Endothelial cell of umbilical vein (primary cell): ENCODE results near the gene WDR86. TPM values are rescaled to one million over a fixed set of nuclear protein-coding genes. Genes with fewer than 3 reads are reported as not detected.

ENCODE experiments used
- BruUV-seq: library from RNA; stranded (reverse); fragments of 400-500 nt; replicated peaks from 2 replicates; lab custom pipeline; 2021; lab: Mats Ljungman, UMichigan
- CTCF ChIA-PET: fragments of 300-600, 350-600 bp; sonication (Branson Sonifier 250); formaldehyde crosslinking; loops from one replicate; lab custom pipeline; 2021; ENCODE audit warnings: antibody characterized with exemption, inconsistent platforms; lab: Charles Lee
- POLR2A ChIA-PET: fragments of 300-600, 350-600 bp; sonication (Branson Sonifier 250); formaldehyde crosslinking; loops from one replicate; lab custom pipeline; 2021; ENCODE audit warnings: antibody characterized with exemption, inconsistent platforms; lab: Charles Lee
- DNase-seq: peaks from one replicate; pipeline ENCODE4 v3.0.0-alpha.2; 2011; ENCODE audit warnings: low read depth, low spot score
- FAIRE-seq: peaks from 2 replicates; lab custom pipeline; 2011; peaks lifted over from hg19 to GRCh38; lab: Jason Lieb, UNC
- H2AFZ ChIP-seq: 2 replicates; pipeline ENCODE4 v1.6.0; 2012; ENCODE audit warnings: low read depth, low read length, control low read depth, inconsistent platforms
- H3K27ac ChIP-seq: 2 replicates; pipeline ENCODE4 v1.5.1; 2011; ENCODE audit warnings: low read depth, mild to moderate bottlenecking, control low read depth, low read length, moderate library complexity; ENCODE audit not compliant: insufficient read depth
- H3K27me3 ChIP-seq, 2 experiments: 2 replicates each; pipeline versions ENCODE4 v1.6.0 to v1.6.1; 2011; ENCODE audit warnings: low read length in 2 of 2, mixed read lengths in 1 of 2; ENCODE audit not compliant: control insufficient read depth in 2 of 2, insufficient read depth in 2 of 2
- H3K36me3 ChIP-seq, 2 experiments: 2 replicates in 1 of 2; 3 replicates in 1 of 2; pipeline ENCODE4 v1.5.1; 2011; ENCODE audit warnings: low read length in 2 of 2, mild to moderate bottlenecking in 1 of 2, moderate library complexity in 1 of 2; ENCODE audit not compliant: control insufficient read depth in 2 of 2, insufficient read depth in 2 of 2; ENCODE audit errors: extremely low read depth in 1 of 2
- H3K4me1 ChIP-seq: 3 replicates; pipeline ENCODE4 v1.5.1; 2011; ENCODE audit warnings: mild to moderate bottlenecking, low read length; ENCODE audit not compliant: control insufficient read depth, insufficient read depth; ENCODE audit errors: extremely low read depth
- H3K4me2 ChIP-seq: 2 replicates; pipeline ENCODE4 v1.6.1; 2011; ENCODE audit warnings: low read length, control low read depth, mixed read lengths; ENCODE audit not compliant: insufficient read depth
- H3K4me3 ChIP-seq, 3 experiments: fragments of 200-600 bp in 1 of 3; sonication (generic), shearing (Covaris generic) in 1 of 3; replicated peaks in 1 of 3; 2 replicates each; pipeline ENCODE4 v1.5.1; 2011 to 2016; ENCODE audit warnings: control low read depth in 3 of 3, low read length in 3 of 3, mild to moderate bottlenecking in 2 of 3, inconsistent platforms in 1 of 3, low read depth in 1 of 3, moderate library complexity in 1 of 3; ENCODE audit not compliant: insufficient read depth in 1 of 3
- H3K79me2 ChIP-seq: 2 replicates; pipeline ENCODE4 v1.6.0; 2012; ENCODE audit warnings: low read length, inconsistent platforms; ENCODE audit not compliant: control insufficient read depth, insufficient read depth
- H3K9ac ChIP-seq: replicated peaks from 2 replicates; pipeline ENCODE3; 2011; ENCODE audit warnings: low read length, control low read depth; ENCODE audit not compliant: insufficient read depth; ENCODE audit errors: extremely low read depth
- H3K9me1 ChIP-seq: replicated peaks from 3 replicates; pipeline ENCODE4 v1.6.0; 2011; ENCODE audit warnings: mild to moderate bottlenecking, low read length; ENCODE audit not compliant: control insufficient read depth, insufficient read depth; ENCODE audit errors: extremely low read depth
- H3K9me3 ChIP-seq: replicated peaks from 2 replicates; pipeline ENCODE4 v1.5.1; 2012; ENCODE audit warnings: low read length, inconsistent platforms; ENCODE audit not compliant: control insufficient read depth, insufficient read depth
- H4K20me1 ChIP-seq: replicated peaks from 2 replicates; pipeline ENCODE3; 2011; ENCODE audit warnings: mild to moderate bottlenecking, low read length; ENCODE audit not compliant: control insufficient read depth, insufficient read depth; ENCODE audit errors: extremely low read depth
- CTCF ChIP-seq, 2 donors: IDR thresholded peaks; 1 replicate in 1 of 2; 2 replicates in 1 of 2; pipeline ENCODE4 v1.5.1; 2011; ENCODE audit warnings: low read length in 2 of 2, mild to moderate bottlenecking in 2 of 2, moderate library complexity in 2 of 2, control low read depth in 1 of 2, inconsistent platforms in 1 of 2, low read depth in 1 of 2; ENCODE audit not compliant: insufficient read depth in 1 of 2; ENCODE audit errors: extremely low read depth in 1 of 2
- EZH2 ChIP-seq: IDR thresholded peaks from 2 replicates; pipeline ENCODE4 v1.6.1; 2012; ENCODE audit warnings: borderline replicate concordance, low read depth, mild to moderate bottlenecking, moderate library complexity, low read length, inconsistent platforms; ENCODE audit not compliant: severe bottlenecking
- FOS ChIP-seq: IDR thresholded peaks from 2 replicates; pipeline ENCODE4 v1.6.1; 2011; ENCODE audit warnings: mild to moderate bottlenecking, low read length, moderate library complexity, borderline replicate concordance; ENCODE audit not compliant: insufficient read depth
- GATA2 ChIP-seq: IDR thresholded peaks from 2 replicates; pipeline ENCODE4 v1.7.0; 2011; ENCODE audit warnings: low read depth, mild to moderate bottlenecking, moderate library complexity, mixed read lengths, low read length; ENCODE audit not compliant: insufficient read length, insufficient read depth
- JUN ChIP-seq: IDR thresholded peaks from 2 replicates; pipeline ENCODE4 v1.6.1; 2011; ENCODE audit warnings: borderline replicate concordance, low read depth; ENCODE audit not compliant: insufficient read length, insufficient read depth
- MAX ChIP-seq: IDR thresholded peaks from 2 replicates; pipeline ENCODE4 v1.6.1; 2011; ENCODE audit not compliant: insufficient read depth, insufficient read length
- MYC ChIP-seq: IDR thresholded peaks from one replicate; pipeline ENCODE4 v1.6.1; 2011; ENCODE audit warnings: mild to moderate bottlenecking, low read depth, low read length
- POLR2A ChIP-seq: IDR thresholded peaks from 2 replicates; pipeline ENCODE4 v1.6.1; 2012; ENCODE audit warnings: low read depth, mild to moderate bottlenecking, control low read depth, low read length
- POLR2AphosphoS5 ChIP-seq: IDR thresholded peaks from 2 replicates; pipeline ENCODE4 v1.6.1; 2012; ENCODE audit warnings: low read depth, mild to moderate bottlenecking, control low read depth, low read length, moderate library complexity; ENCODE audit not compliant: insufficient read depth
- dilution Hi-C: fragments of 300-500 bp; cut with MboI; formaldehyde crosslinking; loops from one replicate; pipeline ENCODE4 v1.15.0; 2019; ENCODE audit warnings: low sequenced_read_pairs; ENCODE audit not compliant: extremely low pct_ligation_motif_present
- intact Hi-C: fragments of 100-400 bp; cut with micrococcal nuclease; formaldehyde crosslinking; loops from one replicate; pipeline ENCODE4 v1.10.0; 2022
- polyA plus RNA-seq, 4 experiments: library from polyadenylated mRNA; depleted of rRNA in 3 of 4; stranded (reverse) in 3 of 4; unstranded in 1 of 4; fragments of >200 nt; gene quantifications; 2 replicates each; pipeline versions ENCODE4 v1.2.1 to v1.2.3, GENCODE V29; 2011 to 2012; ENCODE audit warnings: missing spikeins in 1 of 4
- total RNA-seq: library from RNA; stranded (reverse); gene quantifications from 2 replicates; pipeline ENCODE4 v1.2.3, GENCODE V29; 2021

The WDR86 gene
- total and polyA plus RNA-seq, 2 donors (not counting 3 experiments of a cell fraction or from before 2014, with no cell fraction given) = not detected

DNA sequence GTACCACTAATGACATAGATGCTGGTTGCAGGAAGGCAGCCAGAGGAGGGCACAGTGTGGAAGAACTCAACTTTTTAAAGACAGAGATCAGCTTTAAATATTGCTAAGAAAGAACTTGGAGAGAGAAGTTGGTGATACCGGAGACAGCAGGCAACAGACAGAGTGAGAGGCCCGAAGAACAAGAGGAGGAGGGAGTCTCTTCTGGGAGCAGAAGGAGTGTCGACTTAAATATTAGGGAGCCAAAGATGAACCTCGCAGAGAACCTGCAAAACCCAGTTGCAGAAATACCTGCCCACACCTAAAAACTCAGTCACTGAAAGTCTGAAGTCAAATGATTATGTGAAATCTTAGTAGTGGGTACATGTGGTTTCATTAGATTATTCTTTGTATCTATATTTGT, 3.4 kb upstream of the WDR86 start:
- ChIA-PET CTCF (no interaction called here), POLR2A (no interaction called here)
- Histone ChIP-seq H3K9ac (no peak overlapping the region), H3K4me2 (no peak overlapping the region), H3K27me3 (peaks cover 57 to 64% of the 10 kb centered on the region in 2 experiments), H2AFZ (no peak overlapping the region), H3K9me3 (no peaks in the 10 kb centered on the region), H3K4me3 (no peak overlapping the region), H4K20me1 (no peaks in the 10 kb centered on the region), H3K79me2 (no peaks in the 10 kb centered on the region), H3K27ac (no peak overlapping the region), H3K4me1 (no peaks in the 10 kb centered on the region), H3K9me1 (no peaks in the 10 kb centered on the region), H3K36me3 (no peaks in the 10 kb centered on the region)
- intact Hi-C loops (no loop called here), dilution Hi-C loops (no loop called here)
- FAIRE-seq = no peak
- BruUV-seq = no TSS peak
- TF ChIP-seq GATA2 = no peak
- TF ChIP-seq CTCF (IDR thresholded peaks at IDR 0.05; ENCODE audit: extremely low read depth in 1 of 2, insufficient read depth in 1 of 2, low read depth in 1 of 2, low read length in 2 of 2) = no peak
- TF ChIP-seq FOS = no peak
- TF ChIP-seq POLR2AphosphoS5 = no peak
- no peak for TF ChIP-seq MYC
- TF ChIP-seq POLR2A = no peak
- no peak for TF ChIP-seq JUN
- no peak for TF ChIP-seq EZH2
- no peak for TF ChIP-seq MAX
- no peak for DNase-seq
